Measurements from ENCODE around the gene DDX53. TPM values are rescaled to one million over a fixed set of nuclear protein-coding genes. Genes with fewer than 3 reads are reported as not detected.

DDX53 gene
- polyA plus RNA-seq, 3 donors = not detected

GRCh38 chrX:23052324-23052723 lies 52.6 kb downstream of the DDX53 start:
- Histone ChIP-seq H3K79me2 (ENCODE audit: insufficient read depth, low read length) (no peaks in the 10 kb centered on the region), H3K27me3 (ENCODE audit: control insufficient read depth in 2 of 2, insufficient read depth in 2 of 2, low read length in 2 of 2) (no peaks in the 10 kb centered on the region), H3K4me2 (replicated peaks; ENCODE audit: extremely low read depth, low read length, poor library complexity, severe bottlenecking) (no peak overlapping the region), H3K9me3 (replicated peaks in 1 of 2; ENCODE audit: control insufficient read depth in 1 of 2, insufficient read depth in 1 of 2, low read length in 2 of 2) (no peaks in the 10 kb centered on the region), H4K20me1 (ENCODE audit: insufficient read depth, low read length) (no peaks in the 10 kb centered on the region), H3K9ac (ENCODE audit: insufficient read depth, low read length, poor library complexity, severe bottlenecking) (no peak overlapping the region), H3K27ac (ENCODE audit: low read depth in 1 of 2, low read length in 2 of 2) (no peak overlapping the region), H3K4me3 (replicated peaks in 1 of 3; ENCODE audit: low read depth in 2 of 3, low read length in 3 of 3) (no peak overlapping the region), H3K4me1 (ENCODE audit: control insufficient read depth in 1 of 2, insufficient read depth in 2 of 2, low read length in 2 of 2) (no peaks in the 10 kb centered on the region), H2AFZ (ENCODE audit: insufficient read depth, low read depth, low read length, poor library complexity, severe bottlenecking) (no peak overlapping the region), H3K36me3 (replicated peaks in 1 of 2; ENCODE audit: control insufficient read depth in 1 of 2, insufficient read depth in 2 of 2, low read length in 2 of 2) (no peaks in the 10 kb centered on the region)
- intact Hi-C loops (cut with micrococcal nuclease) = no loop called here
- Mint-ChIP-seq H3K4me3 (no peak overlapping the region), H3K27me3 (ENCODE audit: low read depth in 3 of 3) (peaks cover 0 to 2% (median 0%) of the 10 kb centered on the region in 3 donors), H3K4me1 (no peaks in the 10 kb centered on the region), H3K36me3 (no peaks in the 10 kb centered on the region), H3K9me3 (peaks cover 0 to 6% (median 3%) of the 10 kb centered on the region in 7 donors), H3K27ac (no peak overlapping the region)
- no peak for DNase-seq
- no peak for TF ChIP-seq CTCF (IDR thresholded peaks at IDR 0.05)
- no CpG with 5 or more reads among the region's 3 CpGs for WGBS (ENCODE audit: insufficient coverage)

All from CD14-positive monocyte (primary cell).